Karpas-422 (cell line): Measurements from ENCODE around the gene TAF11L14. TPM values are rescaled to one million over a fixed set of nuclear protein-coding genes. Genes with fewer than 3 reads are reported as not detected.
"Not testable (repeated sequence)": the region's sequence is repeated elsewhere in the genome, so short reads cannot be mapped to it uniquely, and the experiment has no call there.

Source experiments
- DNase-seq: peaks from one replicate; pipeline ENCODE4 v3.0.0-alpha.2; 2015
- H2AFZ ChIP-seq: fragments of 200-600 bp; sonication (generic); 2 replicates; pipeline ENCODE4 v1.6.1; 2014; ENCODE audit warnings: antibody characterized with exemption, low read length, mixed read lengths
- H3K27ac ChIP-seq: fragments of 200-600 bp; sonication (generic); 2 replicates; pipeline ENCODE4 v1.5.1; 2014; ENCODE audit warnings: mild to moderate bottlenecking, low read length, moderate library complexity
- H3K27me3 ChIP-seq: fragments of 200-600 bp; sonication (generic); 2 replicates; pipeline ENCODE4 v1.6.1; 2014; ENCODE audit warnings: low read length, mixed read lengths
- H3K36me3 ChIP-seq: fragments of 200-600 bp; sonication (generic); 2 replicates; pipeline ENCODE4 v1.6.1; 2014; ENCODE audit warnings: low read length, mixed read lengths; ENCODE audit not compliant: insufficient read depth
- H3K4me1 ChIP-seq: fragments of 200-600 bp; sonication (generic); 2 replicates; pipeline ENCODE4 v1.6.1; 2014; ENCODE audit warnings: mild to moderate bottlenecking, low read length, mixed read lengths
- H3K4me2 ChIP-seq: fragments of 200-600 bp; sonication (generic); 2 replicates; pipeline ENCODE4 v1.6.1; 2014; ENCODE audit warnings: low read length, low read depth, mild to moderate bottlenecking; ENCODE audit not compliant: poor library complexity, severe bottlenecking
- H3K4me3 ChIP-seq: fragments of 200-600 bp; sonication (generic); 2 replicates; pipeline ENCODE4 v1.5.1; 2014; ENCODE audit warnings: mild to moderate bottlenecking, antibody characterized with exemption, low read length, mixed read lengths
- H3K79me2 ChIP-seq: fragments of 200-600 bp; sonication (generic); 2 replicates; pipeline ENCODE4 v1.6.1; 2014; ENCODE audit warnings: mild to moderate bottlenecking, low read length, mixed read lengths
- H3K9ac ChIP-seq: fragments of 200-600 bp; sonication (generic); 2 replicates; pipeline ENCODE4 v1.6.0; 2014; ENCODE audit warnings: low read length
- H3K9me2 ChIP-seq: fragments of 200-600 bp; sonication (generic), shearing (Covaris generic); replicated peaks from 2 replicates; pipeline ENCODE4 v1.6.0; 2014; ENCODE audit warnings: mild to moderate bottlenecking, low read length, moderate library complexity; ENCODE audit not compliant: insufficient read depth
- H3K9me3 ChIP-seq: fragments of 300-700, 200-600 bp; sonication (generic); 2 replicates; pipeline ENCODE4 v1.6.1; 2014; ENCODE audit warnings: low read length, mixed read lengths
- H4K20me1 ChIP-seq: fragments of 200-600 bp; sonication (generic); 2 replicates; pipeline ENCODE4 v1.6.1; 2014; ENCODE audit warnings: mild to moderate bottlenecking, antibody characterized with exemption, low read length, low read depth; ENCODE audit not compliant: insufficient read depth
- total RNA-seq: library from RNA; depleted of rRNA; stranded (reverse); fragments of >200 nt; shearing (Covaris generic); gene quantifications from 2 replicates; pipeline ENCODE4 v1.2.3, GENCODE V29; 2014; ENCODE audit warnings: low replicate concordance; rRNA removed

TAF11L14 gene
- not detected in 2 replicates for total RNA-seq

GRCh38 chr5:17634160-17634559 lies at the start of gene TAF11L14:
Gene TAF11L14 (plus strand): TSS chr5:17634460.
- Histone ChIP-seq H3K4me3 (no peak within 1 kb of the TSS), H3K79me2 (no peaks in the 10 kb centered on the region), H3K4me1 (no peaks in the 10 kb centered on the region), H3K27me3 (no peaks in the 10 kb centered on the region), H3K9me2 (no peaks in the 10 kb centered on the region), H3K4me2 (no peak within 1 kb of the TSS), H3K9me3 (no peaks in the 10 kb centered on the region), H4K20me1 (no peaks in the 10 kb centered on the region), H3K9ac (no peak within 1 kb of the TSS), H2AFZ (no peak within 1 kb of the TSS), H3K36me3 (no peaks in the 10 kb centered on the region), H3K27ac (no peak within 1 kb of the TSS)
- DNase-seq, result no peak

DNA sequence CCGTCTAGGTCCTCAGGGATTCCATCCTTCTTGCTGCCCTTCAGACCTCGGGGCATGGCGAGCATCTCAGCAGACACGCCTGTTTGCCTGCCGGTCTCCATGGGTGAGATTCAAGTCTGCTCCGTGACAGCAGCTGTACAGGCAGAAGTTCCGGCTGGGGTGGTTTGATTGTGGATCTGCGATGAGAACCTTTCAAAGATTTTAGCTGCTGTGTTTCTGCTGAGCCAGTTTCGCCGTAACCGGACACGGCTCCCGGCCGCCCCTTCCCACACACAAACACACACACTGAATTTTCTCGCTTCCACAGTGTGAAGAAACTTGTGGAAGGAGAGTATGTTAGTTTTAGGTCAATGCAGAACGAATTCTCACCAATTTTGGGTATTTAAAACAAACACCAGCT lies 48.6 kb upstream of the TAF11L14 start, which contains the start of gene TAF11L7:
TSS of gene TAF11L7 (minus strand) at position 101 of the 400 bp plus-strand sequence.
- H3K27me3 ChIP-seq, H3K27ac ChIP-seq, H3K9me3 ChIP-seq, H3K9me2 ChIP-seq, H3K79me2 ChIP-seq, H3K4me1 ChIP-seq, H3K4me3 ChIP-seq, H3K9ac ChIP-seq, H3K4me2 ChIP-seq, H3K36me3 ChIP-seq, H2AFZ ChIP-seq, DNase-seq, H4K20me1 ChIP-seq: not testable (repeated sequence)

DNA sequence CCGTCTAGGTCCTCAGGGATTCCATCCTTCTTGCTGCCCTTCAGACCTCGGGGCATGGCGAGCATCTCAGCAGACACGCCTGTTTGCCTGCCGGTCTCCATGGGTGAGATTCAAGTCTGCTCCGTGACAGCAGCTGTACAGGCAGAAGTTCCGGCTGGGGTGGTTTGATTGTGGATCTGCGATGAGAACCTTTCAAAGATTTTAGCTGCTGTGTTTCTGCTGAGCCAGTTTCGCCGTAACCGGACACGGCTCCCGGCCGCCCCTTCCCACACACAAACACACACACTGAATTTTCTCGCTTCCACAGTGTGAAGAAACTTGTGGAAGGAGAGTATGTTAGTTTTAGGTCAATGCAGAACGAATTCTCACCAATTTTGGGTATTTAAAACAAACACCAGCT lies 43.4 kb upstream of the TAF11L14 start, which contains the start of gene TAF11L8:
TSS of gene TAF11L8 (minus strand) at position 101 of the 400 bp plus-strand sequence.
- H4K20me1 ChIP-seq, DNase-seq, H3K79me2 ChIP-seq, H3K4me3 ChIP-seq, H3K36me3 ChIP-seq, H3K27ac ChIP-seq, H3K4me2 ChIP-seq, H2AFZ ChIP-seq, H3K9ac ChIP-seq, H3K4me1 ChIP-seq, H3K9me3 ChIP-seq, H3K9me2 ChIP-seq, H3K27me3 ChIP-seq: not testable (repeated sequence)

DNA sequence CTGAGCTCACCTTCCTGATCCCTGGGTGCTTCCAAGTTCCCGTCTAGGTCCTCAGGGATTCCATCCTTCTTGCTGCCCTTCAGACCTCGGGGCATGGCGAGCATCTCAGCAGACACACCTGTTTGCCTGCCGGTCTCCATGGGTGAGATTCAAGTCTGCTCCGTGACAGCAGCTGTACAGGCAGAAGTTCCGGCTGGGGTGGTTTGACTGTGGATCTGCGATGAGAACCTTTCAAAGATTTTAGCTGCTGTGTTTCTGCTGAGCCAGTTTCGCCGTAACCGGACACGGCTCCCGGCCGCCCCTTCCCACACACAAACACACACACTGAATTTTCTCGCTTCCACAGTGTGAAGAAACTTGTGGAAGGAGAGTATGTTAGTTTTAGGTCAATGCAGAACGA lies 40.0 kb upstream of the TAF11L14 start, which contains the start of gene TAF11L9:
TSS of gene TAF11L9 (minus strand) at position 140 of the 400 bp plus-strand sequence.
- not testable (repeated sequence) for H3K9me2 ChIP-seq, H3K27ac ChIP-seq, H3K27me3 ChIP-seq, H4K20me1 ChIP-seq, H2AFZ ChIP-seq, H3K4me1 ChIP-seq, H3K79me2 ChIP-seq, H3K4me3 ChIP-seq, H3K4me2 ChIP-seq, H3K36me3 ChIP-seq, H3K9ac ChIP-seq, DNase-seq, H3K9me3 ChIP-seq

DNA sequence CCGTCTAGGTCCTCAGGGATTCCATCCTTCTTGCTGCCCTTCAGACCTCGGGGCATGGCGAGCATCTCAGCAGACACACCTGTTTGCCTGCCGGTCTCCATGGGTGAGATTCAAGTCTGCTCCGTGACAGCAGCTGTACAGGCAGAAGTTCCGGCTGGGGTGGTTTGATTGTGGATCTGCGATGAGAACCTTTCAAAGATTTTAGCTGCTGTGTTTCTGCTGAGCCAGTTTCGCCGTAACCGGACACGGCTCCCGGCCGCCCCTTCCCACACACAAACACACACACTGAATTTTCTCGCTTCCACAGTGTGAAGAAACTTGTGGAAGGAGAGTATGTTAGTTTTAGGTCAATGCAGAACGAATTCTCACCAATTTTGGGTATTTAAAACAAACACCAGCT lies 36.5 kb upstream of the TAF11L14 start, which contains the start of gene TAF11L10:
TSS of gene TAF11L10 (minus strand) at position 101 of the 400 bp plus-strand sequence.
- not testable (repeated sequence) for H3K27ac ChIP-seq, DNase-seq, H3K9me2 ChIP-seq, H2AFZ ChIP-seq, H3K4me1 ChIP-seq, H3K9me3 ChIP-seq, H3K4me2 ChIP-seq, H3K27me3 ChIP-seq, H4K20me1 ChIP-seq, H3K36me3 ChIP-seq, H3K79me2 ChIP-seq, H3K4me3 ChIP-seq, H3K9ac ChIP-seq

DNA sequence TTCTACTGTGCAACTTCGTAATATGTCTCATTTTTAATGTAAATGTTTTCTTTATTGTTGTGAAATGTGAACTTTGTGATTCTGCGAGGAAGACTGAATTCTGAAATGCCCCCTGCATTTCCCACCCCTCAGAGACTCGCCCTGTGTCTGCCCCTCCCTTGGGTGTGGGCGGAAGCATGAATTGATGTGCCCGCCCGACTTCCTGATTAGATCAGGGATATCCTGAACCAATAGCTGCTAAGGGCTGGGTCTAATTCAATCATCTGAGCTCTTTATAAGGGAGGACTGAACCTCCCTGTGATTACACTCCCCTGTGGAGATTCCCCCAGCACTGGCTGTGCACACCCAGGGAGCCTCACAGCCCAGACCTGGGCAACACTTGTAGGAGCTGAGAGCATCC lies 30.4 kb upstream of the TAF11L14 start, which contains the start of gene TAF11L11:
TSS of gene TAF11L11 (plus strand) at position 304 of the 400 bp plus-strand sequence.
- not testable (repeated sequence) for H3K4me3 ChIP-seq, H4K20me1 ChIP-seq, H2AFZ ChIP-seq, H3K27ac ChIP-seq, H3K9me2 ChIP-seq, H3K4me2 ChIP-seq, H3K36me3 ChIP-seq, DNase-seq, H3K4me1 ChIP-seq, H3K27me3 ChIP-seq, H3K79me2 ChIP-seq, H3K9ac ChIP-seq, H3K9me3 ChIP-seq

DNA sequence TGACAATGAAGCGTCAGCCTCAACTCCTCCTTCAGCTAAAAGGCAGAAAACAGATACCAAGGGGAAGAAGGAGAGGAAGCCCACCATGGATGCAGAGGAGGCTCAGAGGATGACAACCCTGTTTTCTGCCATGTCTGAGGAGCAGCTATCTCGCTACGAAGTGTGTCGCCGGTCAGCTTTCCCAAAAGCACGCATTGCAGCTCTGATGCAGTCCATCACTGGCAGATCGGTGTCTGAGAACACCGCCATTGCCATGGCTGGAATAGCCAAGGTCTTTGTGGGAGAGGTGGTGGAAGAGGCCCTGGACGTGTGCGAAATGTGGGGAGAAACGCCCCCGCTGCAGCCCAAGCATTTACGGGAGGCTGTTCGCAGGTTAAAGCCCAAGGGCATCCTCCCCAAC lies 29.3 kb upstream of the TAF11L14 start:
- Histone ChIP-seq H3K36me3 (no peaks in the 10 kb centered on the region), H2AFZ (no peak overlapping the region), H3K4me3 (no peak overlapping the region), H3K27me3 (no peaks in the 10 kb centered on the region), H3K9ac (no peak overlapping the region), H3K79me2 (no peaks in the 10 kb centered on the region), H3K4me1 (no peaks in the 10 kb centered on the region), H3K9me2 (no peaks in the 10 kb centered on the region), H4K20me1 (no peaks in the 10 kb centered on the region), H3K9me3 (peaks cover 5% of the 10 kb centered on the region; the same call in 1 of the 2 replicates), H3K27ac (no peak overlapping the region), H3K4me2 (no peak overlapping the region)
- DNase-seq, result no peak

GRCh38 chr5:17607461-17607860 lies 26.8 kb upstream of the TAF11L14 start:
- not testable (repeated sequence) for DNase-seq, H3K9me2 ChIP-seq, H2AFZ ChIP-seq, H3K9ac ChIP-seq, H3K9me3 ChIP-seq, H3K4me2 ChIP-seq, H3K36me3 ChIP-seq, H3K4me3 ChIP-seq, H4K20me1 ChIP-seq, H3K27me3 ChIP-seq, H3K4me1 ChIP-seq, H3K27ac ChIP-seq, H3K79me2 ChIP-seq

- H3K4me2 ChIP-seq, H3K27me3 ChIP-seq, H3K9ac ChIP-seq, H3K9me2 ChIP-seq, H4K20me1 ChIP-seq, H2AFZ ChIP-seq, H3K9me3 ChIP-seq, DNase-seq, H3K27ac ChIP-seq, H3K4me1 ChIP-seq, H3K4me3 ChIP-seq, H3K36me3 ChIP-seq, H3K79me2 ChIP-seq: not testable (repeated sequence)
These were observed 24.2 kb upstream of the TAF11L14 start, which contains the start of gene TAF11L12 for GRCh38 chr5:17610092-17610491. Gene TAF11L12 (plus strand): TSS chr5:17610392.
